Colonic mucosa (tissue), 4 donors: ENCODE results near the gene TUBA4A. TPM values are rescaled to one million over a fixed set of nuclear protein-coding genes. Genes with fewer than 3 reads are reported as not detected.
A peak's percentile ranks its signal among the peaks of the same experiment; 100 is the strongest.

Experiments used
- DNase-seq: peaks from one replicate; pipeline ENCODE4 v3.0.0-alpha.2; 2020
- H3K27ac ChIP-seq: fragments of 200-600 bp; one replicate; pipeline ENCODE4 v1.8.0; 2021
- H3K27me3 ChIP-seq: fragments of 200-600 bp; one replicate; pipeline ENCODE4 v1.8.0; 2021
- H3K36me3 ChIP-seq: fragments of 200-600 bp; one replicate; pipeline ENCODE4 v1.8.0; 2021
- H3K4me1 ChIP-seq: fragments of 200-600 bp; one replicate; pipeline ENCODE4 v1.8.0; 2021; ENCODE audit warnings: mild to moderate bottlenecking
- H3K4me3 ChIP-seq: fragments of 200-600 bp; one replicate; pipeline ENCODE4 v1.8.0; 2021
- H3K9ac ChIP-seq, 2 donors: one replicate each; pipeline ENCODE4 v1.7.0; 2013; ENCODE audit warnings: control low read depth in 2 of 2, low read depth in 2 of 2, low read length in 2 of 2
- H3K9me3 ChIP-seq: fragments of 200-600 bp; one replicate; pipeline ENCODE4 v1.8.0; 2021
- CTCF ChIP-seq: fragments of 200-600 bp; IDR thresholded peaks from one replicate; pipeline ENCODE4 v1.8.0; 2022; ENCODE audit warnings: antibody characterized with exemption, mild to moderate bottlenecking
- intact Hi-C: fragments of 100-400 bp; cut with DNase I; formaldehyde crosslinking; loops from one replicate; pipeline ENCODE4 v1.14.1; 2022
- total RNA-seq, 2 donors: library from RNA; stranded (reverse); fragmentation: NEBNext Ultra II Directional in 1 of 2; extraction: Animal tissue kit (Norgen Biotek cat#: 25700) in 1 of 2; gene quantifications; one replicate each; pipeline ENCODE4 v1.2.1, GENCODE V29; 2021
- donor health status: healthy.
- donor health status: DM: no; HTN: no; CAD: no.
- donor health status: DM: no; HTN: no; CAD: no.

Gene TUBA4A
- total RNA-seq, 2 donors from 2014 or later, result 68.4 to 149 TPM

- TF ChIP-seq CTCF, result no peak
- DNase-seq, result peak; percentile 47
- Histone ChIP-seq H3K4me1 (peaks cover 28% of the 10 kb centered on the region), H3K36me3 (no peaks in the 10 kb centered on the region), H3K9ac (peak overlapping the region in 1 of 2 donors; percentile 94), H3K27ac (peak overlapping the region; percentile 81), H3K9me3 (no peaks in the 10 kb centered on the region), H3K4me3 (peak overlapping the region; percentile 89), H3K27me3 (no peaks in the 10 kb centered on the region)
- intact Hi-C loops, result no loop called here
These were observed 1.2 kb downstream of the TUBA4A start for GRCh38 chr2:219252570-219252899.

GRCh38 chr2:219252084-219252483 lies 1.6 kb downstream of the TUBA4A start:
- Histone ChIP-seq H3K4me3 (peak overlapping the region; percentile 89), H3K27ac (peak overlapping the region; percentile 81), H3K27me3 (no peaks in the 10 kb centered on the region), H3K9me3 (no peaks in the 10 kb centered on the region), H3K9ac (peak overlapping the region in 1 of 2 donors; percentile 94), H3K36me3 (no peaks in the 10 kb centered on the region), H3K4me1 (peaks cover 32% of the 10 kb centered on the region)
- no peak for TF ChIP-seq CTCF
- peak; percentile 43 for DNase-seq
- intact Hi-C loops, result no loop called here

GRCh38 chr2:219251656-219252055 lies 2.1 kb downstream of the TUBA4A start:
- Histone ChIP-seq H3K4me1 (peaks cover 35% of the 10 kb centered on the region), H3K27ac (peak overlapping the region; percentile 81), H3K36me3 (no peaks in the 10 kb centered on the region), H3K9ac (peak overlapping the region in 1 of 2 donors; percentile 94), H3K4me3 (peak overlapping the region; percentile 89), H3K9me3 (no peaks in the 10 kb centered on the region), H3K27me3 (no peaks in the 10 kb centered on the region)
- DNase-seq, result no peak
- intact Hi-C loops, result no loop called here
- no peak for TF ChIP-seq CTCF

GRCh38 chr2:219250049-219250781 lies 3.5 kb downstream of the TUBA4A start:
- peak; percentile 24 for DNase-seq
- H3K9ac ChIP-seq, result peak overlapping the region; percentile 60 to 99
- H3K4me3 ChIP-seq, result no peak overlapping the region
- no peaks in the 10 kb centered on the region for H3K36me3 ChIP-seq
- TF ChIP-seq CTCF, result no peak
- intact Hi-C loops, result no loop called here
- peak overlapping the region; percentile 96 for H3K27ac ChIP-seq
- H3K9me3 ChIP-seq, result no peaks in the 10 kb centered on the region
- peaks cover 42% of the 10 kb centered on the region for H3K4me1 ChIP-seq
- H3K27me3 ChIP-seq, result no peaks in the 10 kb centered on the region

GRCh38 chr2:219249203-219249980 lies 4.3 kb downstream of the TUBA4A start:
- no peaks in the 10 kb centered on the region for H3K36me3 ChIP-seq
- H3K9ac ChIP-seq, result peak overlapping the region; percentile 25 to 99
- DNase-seq, result peak; percentile 94
- TF ChIP-seq CTCF, result no peak
- peak overlapping the region; percentile 96 for H3K27ac ChIP-seq
- intact Hi-C loops, result no loop called here
- H3K4me1 ChIP-seq, result peaks cover 38% of the 10 kb centered on the region
- H3K27me3 ChIP-seq, result no peaks in the 10 kb centered on the region
- no peaks in the 10 kb centered on the region for H3K9me3 ChIP-seq
- H3K4me3 ChIP-seq, result no peak overlapping the region
